ENCODE measurements around the gene ASGR2.

GRCh38 chr17:7146115-7146514 lies 31.5 kb upstream of the ASGR2 start:
- TF ChIP-seq CTCF (IDR thresholded peaks at IDR 0.05) = no peak
- TF ChIP-seq EP300 (IDR thresholded peaks at IDR 0.05) = no peak

All from ovary (tissue), 3 donors.